ENCODE data around the gene PPP1R9B. TPM values are rescaled to one million over a fixed set of nuclear protein-coding genes. Genes with fewer than 3 reads are reported as not detected.

PPP1R9B gene
- total RNA-seq, 1 donor from 2014 or later: 103 TPM

- no peaks in the 10 kb centered on the region for H3K4me1 ChIP-seq
- ATAC-seq: no peak
Measured at GRCh38 chr17:50168319-50168718, 17.8 kb upstream of the PPP1R9B start.

GRCh38 chr17:50167371-50167770, 16.9 kb upstream of the PPP1R9B start:
- Histone ChIP-seq H3K4me3 (no peak overlapping the region), H3K4me1 (no peaks in the 10 kb centered on the region), H3K9me3 (no peaks in the 10 kb centered on the region), H3K36me3 (no peaks in the 10 kb centered on the region), H3K27me3 (no peaks in the 10 kb centered on the region), H3K27ac (no peak overlapping the region)
- ATAC-seq (no peak), DNase-seq (no peak)
- intact Hi-C loops (cut with DNase I): loop anchor here (10.0 kb wide), 1 partner anchor 53 kb away; no protein-coding TSS in a partner anchor
- TF ChIP-seq CTCF (IDR thresholded peaks at IDR 0.05): no peak

More at GRCh38 chr17:50168319-50168718, 17.8 kb upstream of the PPP1R9B start:
- no peaks in the 10 kb centered on the region for H3K9me3 ChIP-seq
- H3K4me3 ChIP-seq: no peak overlapping the region
- H3K27ac ChIP-seq: no peak overlapping the region
- no peak for TF ChIP-seq CTCF (IDR thresholded peaks at IDR 0.05)
- H3K27me3 ChIP-seq: no peaks in the 10 kb centered on the region
- intact Hi-C loops (cut with DNase I): loop anchor here (10.0 kb wide), 1 partner anchor 54 kb away; no protein-coding TSS in a partner anchor
- H3K36me3 ChIP-seq: no peaks in the 10 kb centered on the region
- DNase-seq: no peak

GRCh38 chr17:50166518-50167181, 16.2 kb upstream of the PPP1R9B start:
- Histone ChIP-seq H3K9me3 (no peaks in the 10 kb centered on the region), H3K27me3 (no peaks in the 10 kb centered on the region), H3K36me3 (no peaks in the 10 kb centered on the region), H3K27ac (peak overlapping the region; percentile 49), H3K4me3 (peak overlapping the region; percentile 16), H3K4me1 (peaks cover 5% of the 10 kb centered on the region)
- ATAC-seq (no peak), DNase-seq (no peak)
- TF ChIP-seq CTCF (IDR thresholded peaks at IDR 0.05): no peak
- intact Hi-C loops (cut with DNase I): loop anchor here (10.0 kb wide), 1 partner anchor 52 kb away; no protein-coding TSS in a partner anchor

- ATAC-seq (no peak), DNase-seq (no peak)
- peak within 1 kb of the TSS; percentile 49 for H3K27ac ChIP-seq
- no peaks in the 10 kb centered on the region for H3K36me3 ChIP-seq
- no peaks in the 10 kb centered on the region for H3K27me3 ChIP-seq
- peaks cover 7% of the 10 kb centered on the region for H3K4me1 ChIP-seq
- H3K9me3 ChIP-seq: no peaks in the 10 kb centered on the region
- peak within 1 kb of the TSS; percentile 16 for H3K4me3 ChIP-seq
- TF ChIP-seq CTCF (IDR thresholded peaks at IDR 0.05): no peak
- intact Hi-C loops (cut with DNase I): loop anchor here (10.0 kb wide), 1 partner anchor 51 kb away; no protein-coding TSS in a partner anchor
Measured at GRCh38 chr17:50165867-50166517, 15.5 kb upstream of the PPP1R9B start, which contains the start of gene SGCA. Gene SGCA, plus strand, starts transcription at chr17:50166005. Its CDS starts 36 bp downstream, at chr17:50166041.

GRCh38 chr17:50165466-50165865, 15.0 kb upstream of the PPP1R9B start:
- H3K9me3 ChIP-seq: no peaks in the 10 kb centered on the region
- intact Hi-C loops (cut with DNase I): loop anchor here (10.0 kb wide), 1 partner anchor 51 kb away; no protein-coding TSS in a partner anchor
- peak overlapping the region; percentile 16 for H3K4me3 ChIP-seq
- H3K4me1 ChIP-seq: peaks cover 11% of the 10 kb centered on the region
- no peak for DNase-seq
- no peak for TF ChIP-seq CTCF (IDR thresholded peaks at IDR 0.05)
- H3K27me3 ChIP-seq: no peaks in the 10 kb centered on the region
- no peaks in the 10 kb centered on the region for H3K36me3 ChIP-seq
- no peak for ATAC-seq
- H3K27ac ChIP-seq: no peak overlapping the region

All from upper lobe of right lung (tissue), 1 donor.